ENCODE data around the gene PEAK3.

DNA sequence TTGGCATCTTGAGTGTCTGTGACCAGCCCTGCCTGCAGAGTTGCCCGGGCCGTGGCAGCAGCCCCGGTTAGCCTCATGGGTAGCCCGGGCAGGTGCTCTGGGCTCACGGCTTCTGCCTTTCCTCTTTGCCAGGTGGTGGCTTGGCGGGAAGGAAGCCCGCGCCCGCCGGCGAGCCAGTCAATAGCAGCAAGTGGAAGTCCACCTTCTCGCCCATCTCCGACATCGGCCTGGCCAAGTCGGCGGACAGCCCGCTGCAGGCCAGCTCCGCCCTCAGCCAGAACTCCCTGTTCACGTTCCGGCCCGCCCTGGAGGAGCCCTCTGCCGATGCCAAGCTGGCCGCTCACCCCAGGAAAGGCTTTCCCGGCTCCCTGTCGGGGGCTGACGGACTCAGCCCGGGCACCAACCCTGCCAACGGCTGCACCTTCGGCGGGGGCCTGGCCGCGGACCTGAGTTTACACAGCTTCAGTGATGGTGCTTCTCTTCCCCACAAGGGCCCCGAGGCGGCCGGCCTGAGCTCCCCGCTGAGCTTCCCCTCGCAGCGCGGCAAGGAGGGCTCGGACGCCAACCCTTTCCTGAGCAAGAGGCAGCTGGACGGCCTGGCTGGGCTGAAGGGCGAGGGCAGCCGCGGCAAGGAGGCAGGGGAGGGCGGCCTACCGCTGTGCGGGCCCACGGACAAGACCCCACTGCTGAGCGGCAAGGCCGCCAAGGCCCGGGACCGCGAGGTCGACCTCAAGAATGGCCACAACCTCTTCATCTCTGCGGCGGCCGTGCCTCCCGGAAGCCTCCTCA is 55.7 kb downstream of the PEAK3 start:
- TF ChIP-seq, protein P1, sequence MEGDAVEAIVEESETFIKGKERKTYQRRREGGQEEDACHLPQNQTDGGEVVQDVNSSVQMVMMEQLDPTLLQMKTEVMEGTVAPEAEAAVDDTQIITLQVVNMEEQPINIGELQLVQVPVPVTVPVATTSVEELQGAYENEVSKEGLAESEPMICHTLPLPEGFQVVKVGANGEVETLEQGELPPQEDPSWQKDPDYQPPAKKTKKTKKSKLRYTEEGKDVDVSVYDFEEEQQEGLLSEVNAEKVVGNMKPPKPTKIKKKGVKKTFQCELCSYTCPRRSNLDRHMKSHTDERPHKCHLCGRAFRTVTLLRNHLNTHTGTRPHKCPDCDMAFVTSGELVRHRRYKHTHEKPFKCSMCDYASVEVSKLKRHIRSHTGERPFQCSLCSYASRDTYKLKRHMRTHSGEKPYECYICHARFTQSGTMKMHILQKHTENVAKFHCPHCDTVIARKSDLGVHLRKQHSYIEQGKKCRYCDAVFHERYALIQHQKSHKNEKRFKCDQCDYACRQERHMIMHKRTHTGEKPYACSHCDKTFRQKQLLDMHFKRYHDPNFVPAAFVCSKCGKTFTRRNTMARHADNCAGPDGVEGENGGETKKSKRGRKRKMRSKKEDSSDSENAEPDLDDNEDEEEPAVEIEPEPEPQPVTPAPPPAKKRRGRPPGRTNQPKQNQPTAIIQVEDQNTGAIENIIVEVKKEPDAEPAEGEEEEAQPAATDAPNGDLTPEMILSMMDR (IDR thresholded peaks at IDR 0.05; ENCODE audit: low read length), result no peak
- no peak for TF ChIP-seq EZH2 (IDR thresholded peaks at IDR 0.05; ENCODE audit: borderline replicate concordance, low read length)

Data from OCI-LY1 (cell line).